ENCODE measurements around the gene FCMR. TPM values are rescaled to one million over a fixed set of nuclear protein-coding genes. Genes with fewer than 3 reads are reported as not detected.

Gene FCMR
- total and polyA plus RNA-seq, 10 of the 15 experiments (the other 5 are each of a cell fraction or from before 2014, with no cell fraction given), result 79.7 to 245 (median 123) TPM

DNA sequence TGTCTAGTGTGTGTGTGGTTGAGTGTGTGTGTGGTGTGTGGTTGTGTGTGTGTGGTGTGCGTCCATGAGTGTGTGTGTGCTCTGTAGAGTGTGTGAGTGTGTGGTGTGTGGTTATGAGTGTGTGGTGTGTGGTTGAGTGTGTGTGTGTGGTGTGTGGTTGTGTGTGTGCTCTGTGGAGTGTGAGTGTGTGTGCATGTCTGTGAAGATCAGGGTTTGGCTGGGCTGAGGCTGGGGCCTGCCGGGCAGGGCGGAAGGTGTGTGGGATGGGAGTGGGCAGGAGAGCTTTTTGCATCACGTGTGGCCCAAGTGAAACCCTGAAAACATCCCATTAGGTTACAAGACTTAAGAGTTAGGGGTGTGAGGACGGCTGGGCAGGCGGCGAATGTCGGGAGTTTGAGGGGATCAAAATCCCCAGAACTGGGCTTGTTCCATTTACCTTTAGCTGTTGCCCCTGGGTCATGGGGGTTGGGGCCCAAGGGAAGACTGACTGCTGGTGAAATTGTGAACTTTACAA, 2.9 kb upstream of the FCMR start (continued):
- TF ChIP-seq WRNIP1 (IDR thresholded peaks at IDR 0.05; ENCODE audit: borderline replicate concordance, low read depth, low read length) (peak; percentile 6; the same call in 1 of the 2 replicates), HDAC2 (IDR thresholded peaks at IDR 0.05) (no peak), DPF2 (IDR thresholded peaks at IDR 0.05) (peak; percentile 73), STAT3 (IDR thresholded peaks at IDR 0.05; ENCODE audit: low read depth, low read length) (no peak), NR2F1 (conservative IDR thresholded peaks at IDR 0.05) (no peak; the same call in 1 of the 2 replicates), GABPA (IDR thresholded peaks at IDR 0.05; ENCODE audit: low read depth) (no peak), IRF4 (IDR thresholded peaks at IDR 0.05; ENCODE audit: low read depth, low read length) (0 out of 2 replicates have a peak, but pooled peaks have one; percentile 69), RFX5 (IDR thresholded peaks at IDR 0.05; ENCODE audit: low read depth, low read length) (no peak), KLF5 (IDR thresholded peaks at IDR 0.05; ENCODE audit: partially characterized antibody) (no peak), SMARCA5 (IDR thresholded peaks at IDR 0.05) (0 out of 2 replicates have a peak, but pooled peaks have one; percentile 17), RAD51 (IDR thresholded peaks at IDR 0.05) (peak; percentile 91), SMAD5 (IDR thresholded peaks at IDR 0.05; ENCODE audit: low read depth) (peak; percentile 49; the same call in 1 of the 2 replicates), ASH2L (IDR thresholded peaks at IDR 0.05; ENCODE audit: borderline replicate concordance, low read depth) (0 out of 2 replicates have a peak, but pooled peaks have one; percentile 56), TCF3 (IDR thresholded peaks at IDR 0.05; ENCODE audit: borderline replicate concordance, insufficient read depth, low read depth, low read length) (no peak; the same call in 1 of the 2 replicates), NRF1 (conservative IDR thresholded peaks at IDR 0.05; ENCODE audit: low read depth, low read length) (no peak), STAT1 (conservative IDR thresholded peaks at IDR 0.05) (no peak), HCFC1 (IDR thresholded peaks at IDR 0.05; ENCODE audit: low read length) (no peak), TAF1 (IDR thresholded peaks at IDR 0.05; ENCODE audit: borderline replicate concordance, low read depth, low read length) (no peak; the same call in 1 of the 2 replicates), ETV6 (conservative IDR thresholded peaks at IDR 0.05 in 1 of 2, IDR thresholded peaks at IDR 0.05 in 1 of 2; ENCODE audit: borderline replicate concordance in 1 of 2, low read depth in 1 of 2) (no peak; a peak in 1 of 4 replicates), IKZF1 (conservative IDR thresholded peaks at IDR 0.05) (peak; percentile 83), PRDM15 (CRISPR knock-in tag; IDR thresholded peaks at IDR 0.05) (no peak), EED (IDR thresholded peaks at IDR 0.05; ENCODE audit: low read depth) (0 out of 2 replicates have a peak, but pooled peaks have one; percentile 62), USF1 (IDR thresholded peaks at IDR 0.05; ENCODE audit: borderline replicate concordance, extremely low read length, insufficient read depth, low read depth, low read length) (peak; percentile 76), POU2F2 (IDR thresholded peaks at IDR 0.05; ENCODE audit: borderline replicate concordance, low read depth, low read length) (peak; percentile 28; the same call in 1 of the 3 replicates)
- TF ChIP-seq, protein P1, sequence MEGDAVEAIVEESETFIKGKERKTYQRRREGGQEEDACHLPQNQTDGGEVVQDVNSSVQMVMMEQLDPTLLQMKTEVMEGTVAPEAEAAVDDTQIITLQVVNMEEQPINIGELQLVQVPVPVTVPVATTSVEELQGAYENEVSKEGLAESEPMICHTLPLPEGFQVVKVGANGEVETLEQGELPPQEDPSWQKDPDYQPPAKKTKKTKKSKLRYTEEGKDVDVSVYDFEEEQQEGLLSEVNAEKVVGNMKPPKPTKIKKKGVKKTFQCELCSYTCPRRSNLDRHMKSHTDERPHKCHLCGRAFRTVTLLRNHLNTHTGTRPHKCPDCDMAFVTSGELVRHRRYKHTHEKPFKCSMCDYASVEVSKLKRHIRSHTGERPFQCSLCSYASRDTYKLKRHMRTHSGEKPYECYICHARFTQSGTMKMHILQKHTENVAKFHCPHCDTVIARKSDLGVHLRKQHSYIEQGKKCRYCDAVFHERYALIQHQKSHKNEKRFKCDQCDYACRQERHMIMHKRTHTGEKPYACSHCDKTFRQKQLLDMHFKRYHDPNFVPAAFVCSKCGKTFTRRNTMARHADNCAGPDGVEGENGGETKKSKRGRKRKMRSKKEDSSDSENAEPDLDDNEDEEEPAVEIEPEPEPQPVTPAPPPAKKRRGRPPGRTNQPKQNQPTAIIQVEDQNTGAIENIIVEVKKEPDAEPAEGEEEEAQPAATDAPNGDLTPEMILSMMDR (IDR thresholded peaks at IDR 0.05 in 2 of 3, conservative IDR thresholded peaks at IDR 0.05 in 1 of 3; ENCODE audit: control insufficient read depth in 2 of 3, extremely low read depth in 1 of 3, insufficient read depth in 1 of 3, low read depth in 3 of 3, low read length in 3 of 3), result no peak
- TF ChIP-seq, protein P2, sequence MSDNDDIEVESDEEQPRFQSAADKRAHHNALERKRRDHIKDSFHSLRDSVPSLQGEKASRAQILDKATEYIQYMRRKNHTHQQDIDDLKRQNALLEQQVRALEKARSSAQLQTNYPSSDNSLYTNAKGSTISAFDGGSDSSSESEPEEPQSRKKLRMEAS (IDR thresholded peaks at IDR 0.05; ENCODE audit: low read depth, low read length), result 0 out of 2 replicates have a peak, but pooled peaks have one; percentile 16

All from GM12878 (cell line).